Measurements from ENCODE around the gene ZNF618. TPM values are rescaled to one million over a fixed set of nuclear protein-coding genes. Genes with fewer than 3 reads are reported as not detected.
A peak's percentile ranks its signal among the peaks of the same experiment; 100 is the strongest.

The ZNF618 gene
- total and polyA plus RNA-seq, 8 donors: 1.2 to 19.8 (median 5.3) TPM

DNA sequence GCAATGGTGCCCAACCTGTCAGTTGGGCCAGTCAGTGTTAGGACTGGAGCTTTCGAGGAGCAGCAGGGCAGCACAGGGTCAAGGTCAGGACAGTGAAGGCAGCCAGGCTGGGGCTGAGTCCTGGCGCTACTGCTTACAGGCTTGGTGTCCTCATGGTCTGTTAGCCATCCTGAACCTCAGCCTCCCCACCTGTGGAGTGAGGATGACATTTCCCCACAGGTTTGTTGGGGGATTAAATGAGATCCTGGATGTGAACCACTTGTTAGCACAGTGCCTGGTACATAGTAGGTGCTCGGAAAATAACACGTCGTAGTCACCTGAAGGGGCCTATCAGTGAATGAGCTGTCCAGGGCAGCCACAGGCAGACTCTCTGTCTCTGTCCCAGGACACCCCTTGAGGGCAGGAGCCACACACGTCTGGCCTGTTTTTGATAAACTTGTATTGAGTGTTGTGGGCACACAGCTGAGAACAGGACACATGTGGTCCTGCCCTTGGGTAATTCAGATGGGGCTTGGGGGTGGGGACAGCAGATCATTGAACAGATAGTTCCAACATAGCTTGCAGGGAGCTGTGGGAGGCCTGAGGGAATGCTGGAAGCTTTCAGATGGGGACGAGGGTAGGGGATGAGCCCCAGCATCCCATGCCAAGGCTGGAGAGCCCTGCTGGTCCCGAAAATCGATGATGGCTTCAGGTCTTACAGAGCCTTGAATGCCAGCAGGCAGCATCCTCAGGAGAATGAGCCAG, 132.7 kb downstream of the ZNF618 start:
- H3K36me3 ChIP-seq: peaks cover 4 to 80% (median 76%) of the 10 kb centered on the region in 4 donors

DNA sequence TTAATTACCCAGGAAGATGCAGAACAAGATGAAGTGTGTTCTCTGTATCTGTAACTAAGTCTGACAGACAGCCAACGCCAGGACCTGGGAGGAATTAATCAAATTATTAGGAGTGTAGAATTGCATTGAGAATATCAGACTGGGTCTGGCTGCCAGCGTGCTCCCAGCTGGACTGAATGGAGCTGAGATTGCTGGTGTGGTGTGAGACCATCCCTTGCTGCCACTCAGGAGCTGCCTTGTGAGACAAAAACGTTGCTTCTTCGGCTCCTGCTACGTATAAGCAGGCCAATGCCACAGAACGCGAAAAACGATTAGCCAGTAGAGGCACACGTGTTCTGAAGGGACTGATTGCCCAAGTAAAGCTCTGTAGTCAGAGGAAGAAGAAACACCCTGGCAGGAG, 135.2 kb downstream of the ZNF618 start:
- peaks cover 0 to 70% (median 63%) of the 10 kb centered on the region in 4 donors for H3K36me3 ChIP-seq
- TF ChIP-seq POLR2A (IDR thresholded peaks at IDR 0.05) (no peak), EP300 (IDR thresholded peaks at IDR 0.05) (no peak), POLR2AphosphoS5 (IDR thresholded peaks at IDR 0.05) (no peak)
- TF ChIP-seq, protein P1, sequence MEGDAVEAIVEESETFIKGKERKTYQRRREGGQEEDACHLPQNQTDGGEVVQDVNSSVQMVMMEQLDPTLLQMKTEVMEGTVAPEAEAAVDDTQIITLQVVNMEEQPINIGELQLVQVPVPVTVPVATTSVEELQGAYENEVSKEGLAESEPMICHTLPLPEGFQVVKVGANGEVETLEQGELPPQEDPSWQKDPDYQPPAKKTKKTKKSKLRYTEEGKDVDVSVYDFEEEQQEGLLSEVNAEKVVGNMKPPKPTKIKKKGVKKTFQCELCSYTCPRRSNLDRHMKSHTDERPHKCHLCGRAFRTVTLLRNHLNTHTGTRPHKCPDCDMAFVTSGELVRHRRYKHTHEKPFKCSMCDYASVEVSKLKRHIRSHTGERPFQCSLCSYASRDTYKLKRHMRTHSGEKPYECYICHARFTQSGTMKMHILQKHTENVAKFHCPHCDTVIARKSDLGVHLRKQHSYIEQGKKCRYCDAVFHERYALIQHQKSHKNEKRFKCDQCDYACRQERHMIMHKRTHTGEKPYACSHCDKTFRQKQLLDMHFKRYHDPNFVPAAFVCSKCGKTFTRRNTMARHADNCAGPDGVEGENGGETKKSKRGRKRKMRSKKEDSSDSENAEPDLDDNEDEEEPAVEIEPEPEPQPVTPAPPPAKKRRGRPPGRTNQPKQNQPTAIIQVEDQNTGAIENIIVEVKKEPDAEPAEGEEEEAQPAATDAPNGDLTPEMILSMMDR (IDR thresholded peaks at IDR 0.05): no peak
- WGBS, 5 donors: 84 to 91% (median 90%) methylated on average over 9 of the region's 9 CpGs
- no peak for DNase-seq
- no peak overlapping the region for H3K4me3 ChIP-seq
- intact Hi-C loops (cut with DNase I; ENCODE audit: low total_unique reads): no loop called here
- H3K27ac ChIP-seq: no peak overlapping the region
- H3K4me1 ChIP-seq: no peaks in the 10 kb centered on the region
- peaks cover 0 to 5% (median 0%) of the 10 kb centered on the region in 4 donors for H3K9me3 ChIP-seq
- no peaks in the 10 kb centered on the region for H3K27me3 ChIP-seq

More for the DNA sequence above, 132.7 kb downstream of the ZNF618 start:
- peaks cover 0 to 6% (median 4%) of the 10 kb centered on the region in 4 donors for H3K4me1 ChIP-seq
- intact Hi-C loops (cut with DNase I; ENCODE audit: low total_unique reads): no loop called here
- 93 to 97% (median 94%) methylated on average over 9 of the region's 9 CpGs for WGBS, 5 donors
- no peak overlapping the region for H3K4me3 ChIP-seq
- DNase-seq: peak in 1 of 2 donors; percentile 7
- H3K27me3 ChIP-seq: no peaks in the 10 kb centered on the region
- H3K9me3 ChIP-seq: peaks cover 0 to 5% (median 0%) of the 10 kb centered on the region in 4 donors
- TF ChIP-seq, protein P1 (IDR thresholded peaks at IDR 0.05): no peak
- no peak overlapping the region for H3K27ac ChIP-seq

GRCh38 chr9:114012126-114012525, 136.0 kb downstream of the ZNF618 start:
- TF ChIP-seq EP300 (IDR thresholded peaks at IDR 0.05): no peak
- H3K4me1 ChIP-seq: no peaks in the 10 kb centered on the region
- H3K27ac ChIP-seq: no peak overlapping the region
- peaks cover 0 to 5% (median 0%) of the 10 kb centered on the region in 4 donors for H3K9me3 ChIP-seq
- WGBS, 5 donors: 72 to 98% (median 79%) methylated on average over 2 of the region's 2 CpGs
- no peak for DNase-seq
- H3K4me3 ChIP-seq: no peak overlapping the region
- intact Hi-C loops (cut with DNase I; ENCODE audit: low total_unique reads): no loop called here
- H3K27me3 ChIP-seq: no peaks in the 10 kb centered on the region
- H3K36me3 ChIP-seq: peaks cover 2 to 70% (median 63%) of the 10 kb centered on the region in 4 donors

- no peaks in the 10 kb centered on the region for H3K27me3 ChIP-seq
- peaks cover 13 to 70% (median 63%) of the 10 kb centered on the region in 4 donors for H3K36me3 ChIP-seq
- TF ChIP-seq EP300 (IDR thresholded peaks at IDR 0.05) (no peak), POLR2A (IDR thresholded peaks at IDR 0.05) (no peak), POLR2AphosphoS5 (IDR thresholded peaks at IDR 0.05) (no peak)
- TF ChIP-seq, protein P1 (IDR thresholded peaks at IDR 0.05): no peak
- intact Hi-C loops (cut with DNase I; ENCODE audit: low total_unique reads): no loop called here
- DNase-seq: no peak
- peaks cover 0 to 5% (median 0%) of the 10 kb centered on the region in 4 donors for H3K9me3 ChIP-seq
- no peak overlapping the region for H3K4me3 ChIP-seq
- H3K27ac ChIP-seq: no peak overlapping the region
- no peaks in the 10 kb centered on the region for H3K4me1 ChIP-seq
These were observed 137.9 kb downstream of the ZNF618 start for GRCh38 chr9:114014044-114014443.

DNA sequence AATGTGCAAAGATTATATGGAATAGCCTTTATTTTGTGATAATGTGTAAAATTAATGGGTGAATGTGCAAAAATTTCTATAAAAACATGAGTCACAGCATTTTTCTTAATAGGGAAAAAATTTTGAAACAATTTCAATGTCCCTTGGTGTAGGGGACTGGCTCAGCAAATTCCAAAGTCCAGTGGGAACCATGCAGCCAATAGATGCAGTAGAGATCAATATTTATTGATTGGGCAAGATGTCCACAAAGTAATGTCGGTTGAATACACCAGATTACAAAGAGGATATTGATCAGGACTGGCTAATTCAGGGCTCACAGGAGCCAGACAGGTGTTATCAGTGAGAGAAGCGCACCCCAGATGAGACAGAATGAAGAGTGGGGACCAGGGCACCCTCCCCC, 139.5 kb downstream of the ZNF618 start:
- Histone ChIP-seq H3K36me3 (peaks cover 13 to 76% (median 67%) of the 10 kb centered on the region in 4 donors), H3K27me3 (no peaks in the 10 kb centered on the region), H3K4me3 (no peak overlapping the region), H3K9me3 (peaks cover 0 to 5% (median 0%) of the 10 kb centered on the region in 4 donors), H3K27ac (no peak overlapping the region), H3K4me1 (no peaks in the 10 kb centered on the region)
- 83 to 93% (median 88%) methylated on average over 2 of the region's 2 CpGs for WGBS, 5 donors
- intact Hi-C loops (cut with DNase I; ENCODE audit: low total_unique reads): no loop called here
- TF ChIP-seq, protein P1 (IDR thresholded peaks at IDR 0.05): no peak
- no peak for TF ChIP-seq POLR2A (IDR thresholded peaks at IDR 0.05)
- no peak for TF ChIP-seq EP300 (IDR thresholded peaks at IDR 0.05)
- TF ChIP-seq POLR2AphosphoS5 (IDR thresholded peaks at IDR 0.05): no peak
- DNase-seq: no peak

All from stomach (tissue), 9 donors.